Adrenal gland (tissue), 5 donors: ENCODE data around the gene GPR132.

Source experiments
- CTCF ChIP-seq, 6 experiments: fragments of 450-650 bp in 4 of 6; fragments of 200-600 bp in 2 of 6; sonication (generic) in 1 of 6; IDR thresholded peaks; 1 replicate in 5 of 6; 2 replicates in 1 of 6; pipeline versions ENCODE4 v1.5.1 to v1.8.0; 2016 to 2021; ENCODE audit warnings: antibody characterized with exemption in 6 of 6, mild to moderate bottlenecking in 2 of 6, moderate library complexity in 1 of 6
- POLR2A ChIP-seq, 2 donors: fragments of 450-650 bp; IDR thresholded peaks; one replicate each; pipeline ENCODE4 v1.6.1; 2017; ENCODE audit warnings: antibody characterized with exemption in 2 of 2, mild to moderate bottlenecking in 2 of 2, moderate library complexity in 1 of 2
- donor health status: DM: no; HTN: no; CAD: no.

DNA sequence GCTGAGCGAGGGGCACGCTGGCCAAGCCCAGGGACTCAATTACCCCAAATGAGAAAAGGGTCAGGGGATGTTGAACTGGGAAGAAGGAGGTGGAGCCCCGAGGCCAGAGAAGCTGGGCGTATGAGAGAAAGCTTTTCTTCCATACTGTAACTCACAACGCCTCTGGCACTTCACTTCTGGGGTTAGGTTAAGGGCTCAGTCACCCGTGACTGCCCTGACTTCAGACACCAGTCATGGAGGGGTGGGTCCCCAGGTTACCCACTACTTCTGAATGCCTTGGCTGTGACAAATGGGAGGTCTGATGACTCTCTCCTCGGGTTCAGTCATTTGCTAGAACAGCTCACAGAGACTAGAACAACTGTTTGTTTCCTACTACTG is 5.5 kb upstream of the GPR132 start:
- TF ChIP-seq CTCF (IDR thresholded peaks at IDR 0.05): no peak
- TF ChIP-seq POLR2A (IDR thresholded peaks at IDR 0.05): no peak
